Endothelial cell of umbilical vein (primary cell): Measurements from ENCODE around the gene ASCL5. TPM values are rescaled to one million over a fixed set of nuclear protein-coding genes. Genes with fewer than 3 reads are reported as not detected.

Source experiments
- BruUV-seq: library from RNA; stranded (reverse); fragments of 400-500 nt; replicated peaks from 2 replicates; lab custom pipeline; 2021; lab: Mats Ljungman, UMichigan
- CTCF ChIA-PET: fragments of 300-600, 350-600 bp; sonication (Branson Sonifier 250); formaldehyde crosslinking; loops from one replicate; lab custom pipeline; 2021; ENCODE audit warnings: antibody characterized with exemption, inconsistent platforms; lab: Charles Lee
- POLR2A ChIA-PET: fragments of 300-600, 350-600 bp; sonication (Branson Sonifier 250); formaldehyde crosslinking; loops from one replicate; lab custom pipeline; 2021; ENCODE audit warnings: antibody characterized with exemption, inconsistent platforms; lab: Charles Lee
- DNase-seq: peaks from one replicate; pipeline ENCODE4 v3.0.0-alpha.2; 2011; ENCODE audit warnings: low read depth, low spot score
- FAIRE-seq: peaks from 2 replicates; lab custom pipeline; 2011; peaks lifted over from hg19 to GRCh38; lab: Jason Lieb, UNC
- H2AFZ ChIP-seq: 2 replicates; pipeline ENCODE4 v1.6.0; 2012; ENCODE audit warnings: low read depth, low read length, control low read depth, inconsistent platforms
- H3K27ac ChIP-seq: 2 replicates; pipeline ENCODE4 v1.5.1; 2011; ENCODE audit warnings: low read depth, mild to moderate bottlenecking, control low read depth, low read length, moderate library complexity; ENCODE audit not compliant: insufficient read depth
- H3K27me3 ChIP-seq, 2 experiments: 2 replicates each; pipeline versions ENCODE4 v1.6.0 to v1.6.1; 2011; ENCODE audit warnings: low read length in 2 of 2, mixed read lengths in 1 of 2; ENCODE audit not compliant: control insufficient read depth in 2 of 2, insufficient read depth in 2 of 2
- H3K36me3 ChIP-seq, 2 experiments: 2 replicates in 1 of 2; 3 replicates in 1 of 2; pipeline ENCODE4 v1.5.1; 2011; ENCODE audit warnings: low read length in 2 of 2, mild to moderate bottlenecking in 1 of 2, moderate library complexity in 1 of 2; ENCODE audit not compliant: control insufficient read depth in 2 of 2, insufficient read depth in 2 of 2; ENCODE audit errors: extremely low read depth in 1 of 2
- H3K4me1 ChIP-seq: 3 replicates; pipeline ENCODE4 v1.5.1; 2011; ENCODE audit warnings: mild to moderate bottlenecking, low read length; ENCODE audit not compliant: control insufficient read depth, insufficient read depth; ENCODE audit errors: extremely low read depth
- H3K4me2 ChIP-seq: 2 replicates; pipeline ENCODE4 v1.6.1; 2011; ENCODE audit warnings: low read length, control low read depth, mixed read lengths; ENCODE audit not compliant: insufficient read depth
- H3K4me3 ChIP-seq, 3 experiments: fragments of 200-600 bp in 1 of 3; sonication (generic), shearing (Covaris generic) in 1 of 3; replicated peaks in 1 of 3; 2 replicates each; pipeline ENCODE4 v1.5.1; 2011 to 2016; ENCODE audit warnings: control low read depth in 3 of 3, low read length in 3 of 3, mild to moderate bottlenecking in 2 of 3, inconsistent platforms in 1 of 3, low read depth in 1 of 3, moderate library complexity in 1 of 3; ENCODE audit not compliant: insufficient read depth in 1 of 3
- H3K79me2 ChIP-seq: 2 replicates; pipeline ENCODE4 v1.6.0; 2012; ENCODE audit warnings: low read length, inconsistent platforms; ENCODE audit not compliant: control insufficient read depth, insufficient read depth
- H3K9ac ChIP-seq: replicated peaks from 2 replicates; pipeline ENCODE3; 2011; ENCODE audit warnings: low read length, control low read depth; ENCODE audit not compliant: insufficient read depth; ENCODE audit errors: extremely low read depth
- H3K9me1 ChIP-seq: replicated peaks from 3 replicates; pipeline ENCODE4 v1.6.0; 2011; ENCODE audit warnings: mild to moderate bottlenecking, low read length; ENCODE audit not compliant: control insufficient read depth, insufficient read depth; ENCODE audit errors: extremely low read depth
- H3K9me3 ChIP-seq: replicated peaks from 2 replicates; pipeline ENCODE4 v1.5.1; 2012; ENCODE audit warnings: low read length, inconsistent platforms; ENCODE audit not compliant: control insufficient read depth, insufficient read depth
- H4K20me1 ChIP-seq: replicated peaks from 2 replicates; pipeline ENCODE3; 2011; ENCODE audit warnings: mild to moderate bottlenecking, low read length; ENCODE audit not compliant: control insufficient read depth, insufficient read depth; ENCODE audit errors: extremely low read depth
- EZH2 ChIP-seq: IDR thresholded peaks from 2 replicates; pipeline ENCODE4 v1.6.1; 2012; ENCODE audit warnings: borderline replicate concordance, low read depth, mild to moderate bottlenecking, moderate library complexity, low read length, inconsistent platforms; ENCODE audit not compliant: severe bottlenecking
- FOS ChIP-seq: IDR thresholded peaks from 2 replicates; pipeline ENCODE4 v1.6.1; 2011; ENCODE audit warnings: mild to moderate bottlenecking, low read length, moderate library complexity, borderline replicate concordance; ENCODE audit not compliant: insufficient read depth
- GATA2 ChIP-seq: IDR thresholded peaks from 2 replicates; pipeline ENCODE4 v1.7.0; 2011; ENCODE audit warnings: low read depth, mild to moderate bottlenecking, moderate library complexity, mixed read lengths, low read length; ENCODE audit not compliant: insufficient read length, insufficient read depth
- JUN ChIP-seq: IDR thresholded peaks from 2 replicates; pipeline ENCODE4 v1.6.1; 2011; ENCODE audit warnings: borderline replicate concordance, low read depth; ENCODE audit not compliant: insufficient read length, insufficient read depth
- POLR2AphosphoS5 ChIP-seq: IDR thresholded peaks from 2 replicates; pipeline ENCODE4 v1.6.1; 2012; ENCODE audit warnings: low read depth, mild to moderate bottlenecking, control low read depth, low read length, moderate library complexity; ENCODE audit not compliant: insufficient read depth
- dilution Hi-C: fragments of 300-500 bp; cut with MboI; formaldehyde crosslinking; loops from one replicate; pipeline ENCODE4 v1.15.0; 2019; ENCODE audit warnings: low sequenced_read_pairs; ENCODE audit not compliant: extremely low pct_ligation_motif_present
- intact Hi-C: fragments of 100-400 bp; cut with micrococcal nuclease; formaldehyde crosslinking; loops from one replicate; pipeline ENCODE4 v1.10.0; 2022
- polyA plus RNA-seq, 4 experiments: library from polyadenylated mRNA; depleted of rRNA in 3 of 4; stranded (reverse) in 3 of 4; unstranded in 1 of 4; fragments of >200 nt; gene quantifications; 2 replicates each; pipeline versions ENCODE4 v1.2.1 to v1.2.3, GENCODE V29; 2011 to 2012; ENCODE audit warnings: missing spikeins in 1 of 4
- total RNA-seq: library from RNA; stranded (reverse); gene quantifications from 2 replicates; pipeline ENCODE4 v1.2.3, GENCODE V29; 2021
- TF ChIP-seq, protein P1 (sequence below): IDR thresholded peaks from 2 replicates; pipeline ENCODE4 v1.6.1; 2011; ENCODE audit not compliant: insufficient read depth, insufficient read length
- TF ChIP-seq, protein P2 (sequence below), 2 donors: IDR thresholded peaks; 1 replicate in 1 of 2; 2 replicates in 1 of 2; pipeline ENCODE4 v1.5.1; 2011; ENCODE audit warnings: low read length in 2 of 2, mild to moderate bottlenecking in 2 of 2, moderate library complexity in 2 of 2, control low read depth in 1 of 2, inconsistent platforms in 1 of 2, low read depth in 1 of 2; ENCODE audit not compliant: insufficient read depth in 1 of 2; ENCODE audit errors: extremely low read depth in 1 of 2

ASCL5 gene
- total and polyA plus RNA-seq, 2 donors (not counting 3 experiments of a cell fraction or from before 2014, with no cell fraction given) = not detected

DNA sequence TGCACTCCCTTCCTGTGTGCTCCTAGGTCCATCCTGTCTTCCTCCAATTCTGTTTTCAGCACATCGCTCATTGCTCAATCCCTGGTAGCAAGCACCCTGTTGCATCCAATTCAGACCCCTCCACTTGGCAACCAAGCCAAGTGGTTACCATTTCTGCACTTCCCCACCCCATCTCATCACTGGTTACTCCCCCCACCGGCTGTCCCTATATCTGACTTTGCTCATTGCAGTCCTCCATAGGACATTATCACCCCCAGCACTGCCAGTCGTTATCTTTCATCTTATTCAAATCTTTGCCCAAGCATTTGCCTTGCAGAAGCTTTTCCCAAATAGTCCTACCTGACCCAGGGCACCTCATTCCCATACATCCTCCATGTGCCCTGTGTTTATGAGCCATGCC, 29.4 kb upstream of the ASCL5 start:
- intact Hi-C loops = no loop called here
- Histone ChIP-seq H3K4me2 (no peak overlapping the region), H3K79me2 (no peaks in the 10 kb centered on the region), H3K36me3 (no peaks in the 10 kb centered on the region), H3K9me3 (no peaks in the 10 kb centered on the region), H3K9ac (no peak overlapping the region), H3K27ac (no peak overlapping the region), H3K9me1 (no peaks in the 10 kb centered on the region), H3K4me1 (peaks cover 8% of the 10 kb centered on the region), H2AFZ (no peak overlapping the region), H3K4me3 (no peak overlapping the region), H3K27me3 (peaks cover 21 to 30% of the 10 kb centered on the region in 2 experiments), H4K20me1 (no peaks in the 10 kb centered on the region)
- dilution Hi-C loops = no loop called here
- ChIA-PET POLR2A (no interaction called here), CTCF (interaction anchor here (1.0 kb wide), 1 partner anchor 10 kb away, joined by 3 read pairs; no protein-coding TSS in a partner anchor)
- FAIRE-seq = no peak
- no peak for DNase-seq
- TF ChIP-seq, protein P1, sequence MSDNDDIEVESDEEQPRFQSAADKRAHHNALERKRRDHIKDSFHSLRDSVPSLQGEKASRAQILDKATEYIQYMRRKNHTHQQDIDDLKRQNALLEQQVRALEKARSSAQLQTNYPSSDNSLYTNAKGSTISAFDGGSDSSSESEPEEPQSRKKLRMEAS = no peak
- no peak for TF ChIP-seq EZH2
- TF ChIP-seq, protein P2, sequence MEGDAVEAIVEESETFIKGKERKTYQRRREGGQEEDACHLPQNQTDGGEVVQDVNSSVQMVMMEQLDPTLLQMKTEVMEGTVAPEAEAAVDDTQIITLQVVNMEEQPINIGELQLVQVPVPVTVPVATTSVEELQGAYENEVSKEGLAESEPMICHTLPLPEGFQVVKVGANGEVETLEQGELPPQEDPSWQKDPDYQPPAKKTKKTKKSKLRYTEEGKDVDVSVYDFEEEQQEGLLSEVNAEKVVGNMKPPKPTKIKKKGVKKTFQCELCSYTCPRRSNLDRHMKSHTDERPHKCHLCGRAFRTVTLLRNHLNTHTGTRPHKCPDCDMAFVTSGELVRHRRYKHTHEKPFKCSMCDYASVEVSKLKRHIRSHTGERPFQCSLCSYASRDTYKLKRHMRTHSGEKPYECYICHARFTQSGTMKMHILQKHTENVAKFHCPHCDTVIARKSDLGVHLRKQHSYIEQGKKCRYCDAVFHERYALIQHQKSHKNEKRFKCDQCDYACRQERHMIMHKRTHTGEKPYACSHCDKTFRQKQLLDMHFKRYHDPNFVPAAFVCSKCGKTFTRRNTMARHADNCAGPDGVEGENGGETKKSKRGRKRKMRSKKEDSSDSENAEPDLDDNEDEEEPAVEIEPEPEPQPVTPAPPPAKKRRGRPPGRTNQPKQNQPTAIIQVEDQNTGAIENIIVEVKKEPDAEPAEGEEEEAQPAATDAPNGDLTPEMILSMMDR (IDR thresholded peaks at IDR 0.05; ENCODE audit: extremely low read depth in 1 of 2, insufficient read depth in 1 of 2, low read depth in 1 of 2, low read length in 2 of 2) = no peak
- BruUV-seq = no TSS peak

DNA sequence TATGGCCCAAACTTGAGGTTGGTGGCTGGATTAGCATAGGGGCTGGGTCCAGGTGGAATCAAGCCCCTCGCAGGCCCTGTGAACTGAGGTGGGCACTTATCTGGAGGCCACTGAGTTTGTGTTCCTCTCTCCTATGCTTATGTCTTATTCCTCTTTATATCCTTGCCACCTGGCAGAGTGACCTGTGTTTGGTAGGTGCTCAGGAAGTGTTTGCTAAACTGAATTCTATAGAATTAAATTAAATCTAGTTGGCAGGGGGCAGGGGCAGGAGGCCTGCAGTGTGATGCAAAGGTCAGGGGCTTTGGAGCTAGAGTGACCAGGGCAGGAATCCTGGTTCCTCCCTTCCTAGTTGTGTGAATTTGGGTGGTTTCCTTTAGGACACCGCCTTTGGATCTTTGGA, 28.4 kb upstream of the ASCL5 start:
- dilution Hi-C loops = no loop called here
- POLR2A ChIA-PET = no interaction called here

More for the DNA sequence above, 28.4 kb upstream of the ASCL5 start:
- peaks cover 8% of the 10 kb centered on the region for H3K4me1 ChIP-seq
- H3K9ac ChIP-seq = no peak overlapping the region
- no peak overlapping the region for H2AFZ ChIP-seq
- H3K9me1 ChIP-seq = no peaks in the 10 kb centered on the region
- no peaks in the 10 kb centered on the region for H3K9me3 ChIP-seq
- H4K20me1 ChIP-seq = no peaks in the 10 kb centered on the region
- no peak overlapping the region for H3K4me2 ChIP-seq
- peaks cover 19 to 27% of the 10 kb centered on the region in 2 experiments for H3K27me3 ChIP-seq
- FAIRE-seq = no peak
- intact Hi-C loops = no loop called here
- BruUV-seq = no TSS peak
- CTCF ChIA-PET = interaction anchor here (1.0 to 2.8 kb wide), 2 partner anchors 11 to 15 kb away, joined by 3 to 15 read pairs; no protein-coding TSS in a partner anchor
- no peak for DNase-seq
- peaks cover 0 to 6% of the 10 kb centered on the region in 2 experiments for H3K36me3 ChIP-seq
- no peak overlapping the region for H3K4me3 ChIP-seq
- H3K27ac ChIP-seq = no peak overlapping the region
- H3K79me2 ChIP-seq = no peaks in the 10 kb centered on the region
- TF ChIP-seq, protein P1 = no peak
- TF ChIP-seq EZH2 (no peak), JUN (no peak), POLR2AphosphoS5 (no peak), FOS (no peak), GATA2 (no peak)
- TF ChIP-seq, protein P2 (IDR thresholded peaks at IDR 0.05; ENCODE audit: extremely low read depth in 1 of 2, insufficient read depth in 1 of 2, low read depth in 1 of 2, low read length in 2 of 2) = no peak
